H1 (cell line): Measurements from ENCODE around the gene ROS1. TPM values are rescaled to one million over a fixed set of nuclear protein-coding genes. Genes with fewer than 3 reads are reported as not detected.

ENCODE experiments used
- CBX5 ChIP-seq: fragments of 300-800, 300-1000 bp; sonication (generic); IDR thresholded peaks from 2 replicates; pipeline ENCODE4 v1.7.1; 2016; ENCODE audit warnings: antibody characterized with exemption, low read length, low read depth
- CBX8 ChIP-seq: fragments of 300-800, 300-1000 bp; sonication (generic); IDR thresholded peaks from 2 replicates; pipeline ENCODE4 v1.7.1; 2016; ENCODE audit warnings: low read depth, low read length, borderline replicate concordance
- JUND ChIP-seq: IDR thresholded peaks from 2 replicates; pipeline ENCODE4 v1.6.1; 2011; ENCODE audit warnings: mild to moderate bottlenecking, improper control_type of control experiment, low read length
- MAFK ChIP-seq: IDR thresholded peaks from 2 replicates; pipeline ENCODE4 v1.6.1; 2012; ENCODE audit warnings: low read depth, mild to moderate bottlenecking, improper control_type of control experiment, low read length
- SP1 ChIP-seq: IDR thresholded peaks from 2 replicates; pipeline ENCODE4 v1.6.1; 2011; ENCODE audit warnings: low read depth, low read length
- polyA plus RNA-seq, 7 experiments: library from polyadenylated mRNA; depleted of rRNA in 3 of 7; stranded (reverse) in 5 of 7; unstranded in 2 of 7; fragments of >200 nt in 5 of 7; fragments of 200-250 nt in 2 of 7; gene quantifications; 1 replicate in 5 of 7; 2 replicates in 1 of 7; 4 replicates in 1 of 7; pipeline versions ENCODE4 v1.2.1 to v1.2.3, GENCODE V29; 2011 to 2013; ENCODE audit warnings: missing spikeins in 2 of 7, mixed read lengths in 2 of 7
- total RNA-seq: library from RNA; stranded (reverse); fragmentation: NEBNext Ultra II Directional; extraction: Animal tissue kit (Norgen Biotek cat#: 25700); gene quantifications from 2 replicates; pipeline ENCODE4 v1.2.1, GENCODE V29; 2021
- TF ChIP-seq, protein P1 (sequence below): fragments of 300-600 bp; sonication (generic); IDR thresholded peaks from 2 replicates; pipeline ENCODE4 v1.7.1; 2012; ENCODE audit warnings: low read length, moderate library complexity, mild to moderate bottlenecking, inconsistent platforms; ENCODE audit not compliant: insufficient replicate concordance

The ROS1 gene
- total and polyA plus RNA-seq, 2 of the 8 experiments (the other 6 are each of a cell fraction or from before 2014, with no cell fraction given), result not detected

DNA sequence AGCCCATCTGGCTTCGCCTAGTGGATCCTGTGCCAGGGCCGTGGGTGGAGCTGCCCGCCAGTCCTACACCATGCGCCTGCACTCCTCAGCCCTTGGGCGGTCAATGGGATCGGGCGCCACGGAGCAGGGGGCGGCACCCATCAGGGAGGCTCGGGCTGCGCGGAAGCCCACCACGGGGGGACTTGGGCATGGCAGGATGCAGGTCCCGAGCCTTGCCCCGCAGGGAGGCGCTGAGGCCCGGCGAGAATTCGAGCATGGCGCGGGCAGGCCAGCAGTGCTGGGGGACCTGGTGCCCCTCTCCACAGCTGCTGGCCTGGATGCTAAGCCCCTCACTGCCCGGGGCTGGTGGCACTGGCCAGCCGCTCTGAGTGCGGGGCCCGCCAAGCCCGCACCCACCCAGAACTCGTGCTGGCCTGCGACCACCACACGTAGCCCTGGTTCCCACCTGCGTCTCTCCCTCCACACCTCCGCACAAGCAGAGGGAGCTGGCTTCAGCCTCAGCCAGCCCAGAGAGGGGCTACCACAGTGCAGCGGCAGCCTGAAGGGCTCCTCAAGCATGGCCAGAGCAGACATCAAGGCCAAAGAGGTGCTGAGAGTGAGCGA is 52.4 kb downstream of the ROS1 start (continued):
- TF ChIP-seq, protein P1, sequence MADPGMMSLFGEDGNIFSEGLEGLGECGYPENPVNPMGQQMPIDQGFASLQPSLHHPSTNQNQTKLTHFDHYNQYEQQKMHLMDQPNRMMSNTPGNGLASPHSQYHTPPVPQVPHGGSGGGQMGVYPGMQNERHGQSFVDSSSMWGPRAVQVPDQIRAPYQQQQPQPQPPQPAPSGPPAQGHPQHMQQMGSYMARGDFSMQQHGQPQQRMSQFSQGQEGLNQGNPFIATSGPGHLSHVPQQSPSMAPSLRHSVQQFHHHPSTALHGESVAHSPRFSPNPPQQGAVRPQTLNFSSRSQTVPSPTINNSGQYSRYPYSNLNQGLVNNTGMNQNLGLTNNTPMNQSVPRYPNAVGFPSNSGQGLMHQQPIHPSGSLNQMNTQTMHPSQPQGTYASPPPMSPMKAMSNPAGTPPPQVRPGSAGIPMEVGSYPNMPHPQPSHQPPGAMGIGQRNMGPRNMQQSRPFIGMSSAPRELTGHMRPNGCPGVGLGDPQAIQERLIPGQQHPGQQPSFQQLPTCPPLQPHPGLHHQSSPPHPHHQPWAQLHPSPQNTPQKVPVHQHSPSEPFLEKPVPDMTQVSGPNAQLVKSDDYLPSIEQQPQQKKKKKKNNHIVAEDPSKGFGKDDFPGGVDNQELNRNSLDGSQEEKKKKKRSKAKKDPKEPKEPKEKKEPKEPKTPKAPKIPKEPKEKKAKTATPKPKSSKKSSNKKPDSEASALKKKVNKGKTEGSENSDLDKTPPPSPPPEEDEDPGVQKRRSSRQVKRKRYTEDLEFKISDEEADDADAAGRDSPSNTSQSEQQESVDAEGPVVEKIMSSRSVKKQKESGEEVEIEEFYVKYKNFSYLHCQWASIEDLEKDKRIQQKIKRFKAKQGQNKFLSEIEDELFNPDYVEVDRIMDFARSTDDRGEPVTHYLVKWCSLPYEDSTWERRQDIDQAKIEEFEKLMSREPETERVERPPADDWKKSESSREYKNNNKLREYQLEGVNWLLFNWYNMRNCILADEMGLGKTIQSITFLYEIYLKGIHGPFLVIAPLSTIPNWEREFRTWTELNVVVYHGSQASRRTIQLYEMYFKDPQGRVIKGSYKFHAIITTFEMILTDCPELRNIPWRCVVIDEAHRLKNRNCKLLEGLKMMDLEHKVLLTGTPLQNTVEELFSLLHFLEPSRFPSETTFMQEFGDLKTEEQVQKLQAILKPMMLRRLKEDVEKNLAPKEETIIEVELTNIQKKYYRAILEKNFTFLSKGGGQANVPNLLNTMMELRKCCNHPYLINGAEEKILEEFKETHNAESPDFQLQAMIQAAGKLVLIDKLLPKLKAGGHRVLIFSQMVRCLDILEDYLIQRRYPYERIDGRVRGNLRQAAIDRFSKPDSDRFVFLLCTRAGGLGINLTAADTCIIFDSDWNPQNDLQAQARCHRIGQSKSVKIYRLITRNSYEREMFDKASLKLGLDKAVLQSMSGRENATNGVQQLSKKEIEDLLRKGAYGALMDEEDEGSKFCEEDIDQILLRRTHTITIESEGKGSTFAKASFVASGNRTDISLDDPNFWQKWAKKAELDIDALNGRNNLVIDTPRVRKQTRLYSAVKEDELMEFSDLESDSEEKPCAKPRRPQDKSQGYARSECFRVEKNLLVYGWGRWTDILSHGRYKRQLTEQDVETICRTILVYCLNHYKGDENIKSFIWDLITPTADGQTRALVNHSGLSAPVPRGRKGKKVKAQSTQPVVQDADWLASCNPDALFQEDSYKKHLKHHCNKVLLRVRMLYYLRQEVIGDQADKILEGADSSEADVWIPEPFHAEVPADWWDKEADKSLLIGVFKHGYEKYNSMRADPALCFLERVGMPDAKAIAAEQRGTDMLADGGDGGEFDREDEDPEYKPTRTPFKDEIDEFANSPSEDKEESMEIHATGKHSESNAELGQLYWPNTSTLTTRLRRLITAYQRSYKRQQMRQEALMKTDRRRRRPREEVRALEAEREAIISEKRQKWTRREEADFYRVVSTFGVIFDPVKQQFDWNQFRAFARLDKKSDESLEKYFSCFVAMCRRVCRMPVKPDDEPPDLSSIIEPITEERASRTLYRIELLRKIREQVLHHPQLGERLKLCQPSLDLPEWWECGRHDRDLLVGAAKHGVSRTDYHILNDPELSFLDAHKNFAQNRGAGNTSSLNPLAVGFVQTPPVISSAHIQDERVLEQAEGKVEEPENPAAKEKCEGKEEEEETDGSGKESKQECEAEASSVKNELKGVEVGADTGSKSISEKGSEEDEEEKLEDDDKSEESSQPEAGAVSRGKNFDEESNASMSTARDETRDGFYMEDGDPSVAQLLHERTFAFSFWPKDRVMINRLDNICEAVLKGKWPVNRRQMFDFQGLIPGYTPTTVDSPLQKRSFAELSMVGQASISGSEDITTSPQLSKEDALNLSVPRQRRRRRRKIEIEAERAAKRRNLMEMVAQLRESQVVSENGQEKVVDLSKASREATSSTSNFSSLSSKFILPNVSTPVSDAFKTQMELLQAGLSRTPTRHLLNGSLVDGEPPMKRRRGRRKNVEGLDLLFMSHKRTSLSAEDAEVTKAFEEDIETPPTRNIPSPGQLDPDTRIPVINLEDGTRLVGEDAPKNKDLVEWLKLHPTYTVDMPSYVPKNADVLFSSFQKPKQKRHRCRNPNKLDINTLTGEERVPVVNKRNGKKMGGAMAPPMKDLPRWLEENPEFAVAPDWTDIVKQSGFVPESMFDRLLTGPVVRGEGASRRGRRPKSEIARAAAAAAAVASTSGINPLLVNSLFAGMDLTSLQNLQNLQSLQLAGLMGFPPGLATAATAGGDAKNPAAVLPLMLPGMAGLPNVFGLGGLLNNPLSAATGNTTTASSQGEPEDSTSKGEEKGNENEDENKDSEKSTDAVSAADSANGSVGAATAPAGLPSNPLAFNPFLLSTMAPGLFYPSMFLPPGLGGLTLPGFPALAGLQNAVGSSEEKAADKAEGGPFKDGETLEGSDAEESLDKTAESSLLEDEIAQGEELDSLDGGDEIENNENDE, result no peak
- TF ChIP-seq CBX8 (no peak), JUND (no peak), SP1 (no peak), CBX5 (no peak), MAFK (no peak)
